Kidney (tissue), 14 donors: ENCODE data around the gene DBN1. TPM values are rescaled to one million over a fixed set of nuclear protein-coding genes. Genes with fewer than 3 reads are reported as not detected.

Experiments
- DNase-seq, 5 donors: peaks; one replicate each; pipeline ENCODE4 v3.0.0-alpha.2; 2013 to 2020
- FAIRE-seq: peaks from 2 replicates; lab custom pipeline; 2012; peaks lifted over from hg19 to GRCh38; lab: Jason Lieb, UNC
- H3K27ac ChIP-seq, 2 donors: one replicate each; pipeline ENCODE4 v1.7.0; 2013; ENCODE audit warnings: low read depth in 2 of 2, low read length in 2 of 2, inconsistent platforms in 1 of 2
- H3K27me3 ChIP-seq: one replicate; pipeline ENCODE4 v1.7.1; 2013; ENCODE audit warnings: low read length, inconsistent platforms; ENCODE audit not compliant: control insufficient read depth, insufficient read depth
- H3K36me3 ChIP-seq, 3 donors: one replicate each; pipeline versions ENCODE4 v1.7.0 to v1.7.1; 2013; ENCODE audit warnings: low read length in 3 of 3, control low read depth in 1 of 3, inconsistent platforms in 1 of 3; ENCODE audit not compliant: insufficient read depth in 3 of 3, control insufficient read depth in 2 of 3
- H3K4me1 ChIP-seq, 3 donors: one replicate each; pipeline versions ENCODE4 v1.7.0 to v1.7.1; 2013; ENCODE audit warnings: low read length in 3 of 3, inconsistent platforms in 1 of 3, low read depth in 1 of 3; ENCODE audit not compliant: control insufficient read depth in 2 of 3, insufficient read depth in 2 of 3
- H3K4me3 ChIP-seq, 3 donors: one replicate each; pipeline versions ENCODE4 v1.7.0 to v1.8.1; 2013; ENCODE audit warnings: low read length in 3 of 3, control low read depth in 1 of 3, inconsistent platforms in 1 of 3
- H3K9ac ChIP-seq, 3 donors: one replicate each; pipeline versions ENCODE4 v1.7.0 to v1.7.1; 2013; ENCODE audit warnings: low read length in 3 of 3, control low read depth in 1 of 3, inconsistent platforms in 1 of 3
- H3K9me3 ChIP-seq, 3 donors: one replicate each; pipeline versions ENCODE4 v1.7.0 to v1.7.1; 2013; ENCODE audit warnings: low read length in 3 of 3, control low read depth in 1 of 3, inconsistent platforms in 1 of 3; ENCODE audit not compliant: control insufficient read depth in 2 of 3, insufficient read depth in 1 of 3
- intact Hi-C: fragments of 100-400 bp; cut with DNase I; formaldehyde crosslinking; loops from one replicate; pipeline ENCODE4 v1.11.1; 2022
- polyA plus RNA-seq: library from polyadenylated mRNA; stranded (reverse); fragments of 350-450 nt; fragmentation: Illumina TruSeq; extraction: RNeasy Lipid Tissue Mini Kit (QIAGEN cat#74804); gene quantifications from one replicate; pipeline ENCODE4 v1.2.3, GENCODE V29; 2014; ENCODE audit warnings: low read depth, low replicate concordance; ENCODE audit not compliant: insufficient read depth
- total RNA-seq: library from RNA; stranded (reverse); fragmentation: NEBNext Ultra II Directional; extraction: Animal tissue kit (Norgen Biotek cat#: 25700); gene quantifications from one replicate; pipeline ENCODE4 v1.2.1, GENCODE V29; 2021
- TF ChIP-seq, protein P1 (sequence below): IDR thresholded peaks from 3 replicates; pipeline ENCODE4 v1.5.1; 2012; ENCODE audit warnings: mild to moderate bottlenecking, moderate library complexity, borderline replicate concordance; ENCODE audit not compliant: insufficient read depth; ENCODE audit errors: extremely low read depth
- donor health status: control.
- donor health status: control.
- donor health status: control.
- donor health status: control.
- donor health status: control.
- donor health status: DM: yes; HTN: yes; CAD: no.
- donor health status: Normal renal cell carcinoma (clear cell type).

Gene DBN1
- total and polyA plus RNA-seq, 2 donors from 2014 or later: 56.5 to 64.2 TPM

DNA sequence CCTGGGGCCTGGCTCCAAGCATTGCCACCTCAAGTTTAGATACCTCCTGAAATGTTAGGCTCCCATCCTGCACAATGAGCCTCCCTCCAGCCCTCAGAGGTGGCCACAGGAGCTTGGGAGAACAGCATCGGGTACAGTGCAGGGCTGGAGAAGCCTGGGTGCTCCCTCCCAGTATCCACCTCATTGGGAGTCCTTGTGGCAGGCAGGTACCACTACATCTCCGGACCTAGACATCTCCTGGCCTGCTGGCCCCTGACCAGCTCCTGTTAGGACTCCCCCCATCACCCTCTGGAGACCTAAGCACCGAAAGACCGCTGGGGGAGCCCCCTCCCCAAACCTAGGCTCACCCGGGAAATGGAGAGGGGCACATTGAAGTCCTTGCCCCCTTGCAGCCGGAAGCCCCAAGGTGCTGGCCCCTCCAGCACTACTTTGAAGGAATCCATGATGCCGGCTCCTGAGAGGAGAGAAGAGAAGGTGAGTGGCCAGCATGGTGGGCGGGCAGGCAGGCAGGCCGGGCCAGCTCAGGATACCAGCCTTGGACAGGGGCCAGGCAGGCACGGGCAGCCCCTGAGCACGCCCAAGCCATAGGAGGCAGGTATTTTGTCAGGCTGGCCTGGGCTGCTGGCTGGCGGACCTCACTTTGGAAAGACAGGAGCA, 22.8 kb upstream of the DBN1 start:
- no peaks in the 10 kb centered on the region for H3K9me3 ChIP-seq
- peak overlapping the region in 1 of 3 donors; percentile 46 for H3K9ac ChIP-seq
- peak overlapping the region; percentile 86 to 91 for H3K27ac ChIP-seq
- DNase-seq (peak in 3 of 5 donors; percentile 46 to 70 (median 56)), FAIRE-seq (no peak)
- TF ChIP-seq, protein P1, sequence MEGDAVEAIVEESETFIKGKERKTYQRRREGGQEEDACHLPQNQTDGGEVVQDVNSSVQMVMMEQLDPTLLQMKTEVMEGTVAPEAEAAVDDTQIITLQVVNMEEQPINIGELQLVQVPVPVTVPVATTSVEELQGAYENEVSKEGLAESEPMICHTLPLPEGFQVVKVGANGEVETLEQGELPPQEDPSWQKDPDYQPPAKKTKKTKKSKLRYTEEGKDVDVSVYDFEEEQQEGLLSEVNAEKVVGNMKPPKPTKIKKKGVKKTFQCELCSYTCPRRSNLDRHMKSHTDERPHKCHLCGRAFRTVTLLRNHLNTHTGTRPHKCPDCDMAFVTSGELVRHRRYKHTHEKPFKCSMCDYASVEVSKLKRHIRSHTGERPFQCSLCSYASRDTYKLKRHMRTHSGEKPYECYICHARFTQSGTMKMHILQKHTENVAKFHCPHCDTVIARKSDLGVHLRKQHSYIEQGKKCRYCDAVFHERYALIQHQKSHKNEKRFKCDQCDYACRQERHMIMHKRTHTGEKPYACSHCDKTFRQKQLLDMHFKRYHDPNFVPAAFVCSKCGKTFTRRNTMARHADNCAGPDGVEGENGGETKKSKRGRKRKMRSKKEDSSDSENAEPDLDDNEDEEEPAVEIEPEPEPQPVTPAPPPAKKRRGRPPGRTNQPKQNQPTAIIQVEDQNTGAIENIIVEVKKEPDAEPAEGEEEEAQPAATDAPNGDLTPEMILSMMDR: no peak
- H3K36me3 ChIP-seq: no peaks in the 10 kb centered on the region
- H3K27me3 ChIP-seq: no peaks in the 10 kb centered on the region
- intact Hi-C loops: no loop called here
- H3K4me3 ChIP-seq: peak overlapping the region; percentile 19 to 49 (median 46)
- peaks cover 0 to 14% (median 3%) of the 10 kb centered on the region in 3 donors for H3K4me1 ChIP-seq

DNA sequence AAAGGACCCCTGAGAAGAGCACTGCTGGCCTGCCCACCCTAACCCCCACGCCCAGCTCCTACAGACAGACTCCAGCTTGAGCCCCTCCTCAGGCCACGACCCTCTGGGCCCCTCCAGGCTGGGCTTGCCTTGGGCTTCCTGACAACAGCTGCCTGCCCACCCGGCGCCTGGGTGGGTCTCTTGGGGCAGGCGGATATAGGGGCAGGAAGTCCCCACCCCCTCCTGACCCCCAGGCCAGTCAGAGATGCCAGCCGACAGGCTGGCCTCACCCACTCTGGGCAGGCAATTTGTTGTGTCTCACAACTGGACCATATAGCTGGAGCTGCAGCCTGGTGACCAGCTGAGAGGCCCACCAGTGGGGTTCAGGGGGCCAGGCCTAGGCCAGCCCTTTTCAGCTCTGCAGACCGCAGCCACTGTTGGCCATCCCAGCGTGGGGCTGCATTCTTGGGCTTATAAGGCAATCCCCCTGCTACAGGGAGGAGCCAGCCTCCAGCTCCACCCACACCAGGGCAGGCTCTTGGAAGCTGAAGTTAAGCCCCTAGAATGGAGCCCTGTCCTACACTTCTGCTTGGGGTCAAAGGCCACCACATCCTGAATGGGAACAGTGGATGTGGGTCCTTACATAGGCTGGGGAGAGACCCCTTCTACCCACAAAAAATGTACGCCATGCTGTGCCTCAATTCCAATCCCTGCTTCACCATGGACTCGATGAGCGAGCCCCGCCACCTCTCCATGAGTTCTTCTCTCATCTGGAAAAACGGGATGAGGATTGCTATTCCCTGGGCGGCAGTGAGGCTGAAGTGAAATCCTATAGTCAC, 22.0 kb upstream of the DBN1 start:
- Histone ChIP-seq H3K9me3 (no peaks in the 10 kb centered on the region), H3K9ac (peak overlapping the region in 1 of 3 donors; percentile 46)

DNA sequence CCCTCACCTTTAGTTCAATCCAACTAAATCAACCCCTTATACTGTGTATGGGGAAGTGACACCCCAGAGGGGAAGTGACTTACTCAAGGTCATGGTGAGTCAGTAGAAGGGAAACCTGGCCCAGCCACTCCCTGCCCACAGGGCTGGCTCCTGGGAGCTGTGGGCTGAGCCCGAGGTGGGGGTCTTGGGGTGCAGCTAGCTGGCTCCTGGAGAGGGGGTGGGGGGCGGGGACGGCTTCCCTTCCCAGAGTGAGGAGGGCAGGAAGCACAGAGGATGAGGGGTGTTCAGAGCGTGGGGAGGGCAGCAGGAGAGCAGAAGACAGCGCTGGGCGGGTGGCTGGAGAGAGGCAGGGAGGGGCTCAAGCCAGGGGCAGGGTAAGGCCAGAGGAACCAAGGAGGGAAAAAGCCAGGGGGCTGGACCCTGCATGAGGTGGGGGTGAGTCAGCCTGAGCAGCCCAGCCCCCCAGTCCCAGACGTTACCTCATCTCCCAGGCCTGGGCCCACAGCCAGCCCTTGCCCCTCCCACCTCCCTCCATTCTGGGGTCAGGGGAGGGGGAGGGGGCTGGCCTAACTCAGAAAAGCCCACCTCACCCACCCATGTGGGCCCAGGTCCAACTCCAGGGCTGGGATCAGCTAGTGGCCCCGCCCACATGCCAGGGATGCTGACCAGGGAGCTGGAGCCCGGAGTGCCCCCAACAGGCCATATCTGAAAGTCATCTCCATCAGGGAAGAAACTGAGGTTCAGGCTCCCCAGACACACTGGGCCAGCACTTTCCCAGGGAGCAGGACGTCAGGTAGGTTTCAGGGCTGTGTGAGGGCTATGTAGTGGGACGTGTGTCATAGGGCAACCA, 21.1 kb upstream of the DBN1 start:
- H3K27ac ChIP-seq: peak overlapping the region; percentile 43 to 91
- no peaks in the 10 kb centered on the region for H3K27me3 ChIP-seq
- H3K4me3 ChIP-seq: no peak overlapping the region
- intact Hi-C loops: no loop called here
- no peaks in the 10 kb centered on the region for H3K9me3 ChIP-seq
- TF ChIP-seq, protein P1: peak; percentile 11
- DNase-seq (peak; percentile 70 to 92 (median 88)), FAIRE-seq (no peak)
- no peaks in the 10 kb centered on the region for H3K36me3 ChIP-seq
- H3K4me1 ChIP-seq: peaks cover 0 to 14% (median under 1%) of the 10 kb centered on the region in 3 donors
- no peak overlapping the region for H3K9ac ChIP-seq

More for the DNA sequence above, 22.0 kb upstream of the DBN1 start:
- no peaks in the 10 kb centered on the region for H3K27me3 ChIP-seq
- peaks cover 0 to 14% (median 3%) of the 10 kb centered on the region in 3 donors for H3K4me1 ChIP-seq
- H3K36me3 ChIP-seq: no peaks in the 10 kb centered on the region
- TF ChIP-seq, protein P1: no peak
- intact Hi-C loops: no loop called here
- H3K27ac ChIP-seq: peak overlapping the region; percentile 43 to 91
- FAIRE-seq (no peak), DNase-seq (peak; percentile 80 to 95 (median 87))
- peak overlapping the region in 2 of 3 donors; percentile 36 to 49 for H3K4me3 ChIP-seq
